Chondrocyte (in vitro differentiated cells): ENCODE data around the gene PNMA8B. TPM values are rescaled to one million over a fixed set of nuclear protein-coding genes. Genes with fewer than 3 reads are reported as not detected.
"Not testable (repeated sequence)": the region's sequence is repeated elsewhere in the genome, so short reads cannot be mapped to it uniquely, and the experiment has no call there.

Experiments used
- DNase-seq: peaks from one replicate; pipeline ENCODE4 v3.0.0; 2021; ENCODE audit warnings: mixed read lengths, low spot score
- H3K27ac Mint-ChIP-seq: one replicate; pipeline ENCODE4 v1.8.0; 2021; ENCODE audit warnings: mild to moderate bottlenecking, moderate library complexity, mixed read lengths; ENCODE audit not compliant: unreplicated experiment
- H3K27me3 Mint-ChIP-seq: 2 replicates; pipeline ENCODE4 v1.8.0; 2021; ENCODE audit warnings: low read depth, mixed read lengths
- H3K36me3 Mint-ChIP-seq: 2 replicates; pipeline ENCODE4 v1.8.0; 2021; ENCODE audit warnings: low read depth, mixed read lengths
- H3K4me1 Mint-ChIP-seq: 2 replicates; pipeline ENCODE4 v1.8.0; 2021; ENCODE audit warnings: low read depth, mild to moderate bottlenecking, mixed read lengths
- H3K4me3 Mint-ChIP-seq: one replicate; pipeline ENCODE4 v1.8.0; 2021; ENCODE audit warnings: mild to moderate bottlenecking, moderate library complexity, mixed read lengths; ENCODE audit not compliant: unreplicated experiment
- H3K9me3 Mint-ChIP-seq: 2 replicates; pipeline ENCODE4 v1.8.0; 2021; ENCODE audit warnings: low read depth, mixed read lengths
- CTCF ChIP-seq: fragments of 200-600 bp; sonication (generic); IDR thresholded peaks from 2 replicates; pipeline ENCODE4 v1.5.0; 2021; ENCODE audit warnings: antibody characterized with exemption, mild to moderate bottlenecking, moderate library complexity
- total RNA-seq: library from RNA; stranded (reverse); gene quantifications from 3 replicates; pipeline ENCODE4 v1.2.1, GENCODE V29; 2021

PNMA8B gene
- total RNA-seq, 1 donor from 2014 or later: 2.2 TPM

- Mint-ChIP-seq H3K9me3 (no peaks in the 10 kb centered on the region), H3K27ac (no peak overlapping the region), H3K4me1 (peaks cover 14% of the 10 kb centered on the region), H3K4me3 (no peak overlapping the region), H3K27me3 (peaks cover 1% of the 10 kb centered on the region), H3K36me3 (no peaks in the 10 kb centered on the region)
- no peak for DNase-seq
- TF ChIP-seq CTCF: no peak
Measured at GRCh38 chr19:46497773-46498172, 2.1 kb upstream of the PNMA8B start.

GRCh38 chr19:46496886-46497285, 1.2 kb upstream of the PNMA8B start:
- H3K4me3 Mint-ChIP-seq, H3K27ac Mint-ChIP-seq: not testable (repeated sequence)

GRCh38 chr19:46496304-46496703, 637 bp upstream of the PNMA8B start:
- Mint-ChIP-seq H3K4me1 (peaks cover 14% of the 10 kb centered on the region), H3K27me3 (peaks cover 1% of the 10 kb centered on the region), H3K9me3 (no peaks in the 10 kb centered on the region), H3K36me3 (no peaks in the 10 kb centered on the region), H3K4me3 (peak overlapping the region; percentile 60), H3K27ac (no peak overlapping the region)
- no peak for DNase-seq
- no peak for TF ChIP-seq CTCF

More at GRCh38 chr19:46496886-46497285, 1.2 kb upstream of the PNMA8B start:
- H3K27me3 Mint-ChIP-seq, H3K9me3 Mint-ChIP-seq, DNase-seq, H3K36me3 Mint-ChIP-seq: not testable (repeated sequence)
- peaks cover 14% of the 10 kb centered on the region for H3K4me1 Mint-ChIP-seq

- H3K9me3 Mint-ChIP-seq: no peaks in the 10 kb centered on the region
- no peak for DNase-seq
- H3K27ac Mint-ChIP-seq: no peak overlapping the region
- H3K36me3 Mint-ChIP-seq: no peaks in the 10 kb centered on the region
- peak overlapping the region; percentile 60 for H3K4me3 Mint-ChIP-seq
- peaks cover 1% of the 10 kb centered on the region for H3K27me3 Mint-ChIP-seq
- no peak for TF ChIP-seq CTCF
- H3K4me1 Mint-ChIP-seq: peaks cover 8% of the 10 kb centered on the region
Measured at GRCh38 chr19:46494941-46495785, 504 bp downstream of the PNMA8B start.

GRCh38 chr19:46494146-46494940, 1.3 kb downstream of the PNMA8B start:
- no peak for DNase-seq
- no peaks in the 10 kb centered on the region for H3K9me3 Mint-ChIP-seq
- H3K4me3 Mint-ChIP-seq: no peak overlapping the region
- H3K27me3 Mint-ChIP-seq: peaks cover 1% of the 10 kb centered on the region
- no peaks in the 10 kb centered on the region for H3K36me3 Mint-ChIP-seq
- no peak for TF ChIP-seq CTCF
- H3K27ac Mint-ChIP-seq: no peak overlapping the region
- H3K4me1 Mint-ChIP-seq: peaks cover 14% of the 10 kb centered on the region
